HG03565 (cell line): ENCODE results near the gene MED12.
A peak's percentile ranks its signal among the peaks of the same experiment; 100 is the strongest.

Experiments used
- ATAC-seq: cut with Tn5 transposase; IDR thresholded peaks from one replicate; pipeline ENCODE4 v1.9.1; 2021; ENCODE audit warnings: mild to moderate bottlenecking, moderate library complexity; ENCODE audit not compliant: unreplicated experiment

The MED12 gene

GRCh38 chrX:71118032-71118984, at the start of gene MED12:
MED12 (plus strand) TSS chrX:71118596; CDS start chrX:71118755, 159 bp downstream.
- ATAC-seq, result peak; percentile 92

GRCh38 chrX:71070531-71070930, 47.9 kb upstream of the MED12 start:
- ATAC-seq, result no peak

- no peak for ATAC-seq
These were observed 36.9 kb upstream of the MED12 start for GRCh38 chrX:71081330-71082123.

- ATAC-seq, result no peak
These were observed 36.2 kb upstream of the MED12 start for GRCh38 chrX:71082124-71082647.

GRCh38 chrX:71082822-71083221, 35.6 kb upstream of the MED12 start:
- no peak for ATAC-seq

GRCh38 chrX:71085900-71086299, 32.5 kb upstream of the MED12 start:
- no peak for ATAC-seq

GRCh38 chrX:71091263-71091662, 27.1 kb upstream of the MED12 start:
- no peak for ATAC-seq

GRCh38 chrX:71095033-71095432, 23.4 kb upstream of the MED12 start:
- no peak for ATAC-seq

- peak; percentile 95 for ATAC-seq
These were observed 22.8 kb upstream of the MED12 start, which contains the start of gene FOXO4 for GRCh38 chrX:71095555-71095980. FOXO4 (plus strand) TSS chrX:71095851; CDS start chrX:71096529, 678 bp downstream.

GRCh38 chrX:71095981-71096759, 22.2 kb upstream of the MED12 start:
- no peak for ATAC-seq

GRCh38 chrX:71096760-71097032, 21.7 kb upstream of the MED12 start:
- ATAC-seq, result no peak

GRCh38 chrX:71098302-71098701, 20.1 kb upstream of the MED12 start:
- no peak for ATAC-seq

- no peak for ATAC-seq
These were observed 19.4 kb upstream of the MED12 start for GRCh38 chrX:71098951-71099506.

- ATAC-seq, result no peak
These were observed 18.7 kb upstream of the MED12 start for GRCh38 chrX:71099736-71100135.

GRCh38 chrX:71100581-71101505, 17.6 kb upstream of the MED12 start:
- no peak for ATAC-seq

- ATAC-seq, result no peak
These were observed 16.1 kb upstream of the MED12 start for GRCh38 chrX:71102292-71102691.

GRCh38 chrX:71103110-71103983, 15.0 kb upstream of the MED12 start:
- no peak for ATAC-seq

- no peak for ATAC-seq
These were observed 12.8 kb upstream of the MED12 start for GRCh38 chrX:71105628-71106027.
